ENCODE measurements around the gene DCAF11.

Gene DCAF11

DNA sequence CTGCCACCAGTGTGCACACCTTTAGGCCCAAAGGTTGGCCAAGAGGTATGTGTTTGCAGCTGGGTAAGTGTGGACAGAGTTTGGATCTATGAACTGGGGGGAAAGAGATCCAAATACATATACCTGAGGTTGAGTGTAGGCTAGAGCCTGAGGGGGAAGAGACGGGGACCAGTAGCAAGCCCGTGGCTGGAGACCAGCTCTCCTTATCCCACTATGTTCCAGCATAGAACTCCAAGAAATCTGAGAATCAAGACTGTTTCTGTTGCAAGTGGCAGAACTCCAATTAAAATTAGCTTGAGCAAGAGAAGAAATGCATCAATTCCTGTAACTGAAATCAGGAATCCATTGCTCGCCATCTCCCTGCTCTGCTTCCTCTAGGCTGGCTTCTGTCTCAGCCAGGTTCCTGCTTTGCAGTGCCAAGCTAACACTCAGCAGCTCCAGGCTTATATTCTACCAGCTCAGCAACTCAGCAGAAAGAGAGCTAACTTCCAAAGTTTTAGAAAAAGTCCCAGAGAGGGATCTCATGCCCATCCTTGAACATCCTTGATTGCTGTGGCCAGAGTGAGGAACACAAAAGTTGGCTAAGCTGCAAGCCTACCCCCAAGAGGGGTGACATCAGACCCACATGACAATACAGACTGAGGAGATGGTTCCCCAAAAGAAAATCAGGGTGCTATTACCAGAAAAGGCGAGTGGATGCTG is 21.9 kb upstream of the DCAF11 start:
- H3K4me3 ChIP-seq (ENCODE audit: low read depth, low read length): no peak overlapping the region
- DNase-seq (ENCODE audit: low read depth): no peak
- TF ChIP-seq, protein P1, sequence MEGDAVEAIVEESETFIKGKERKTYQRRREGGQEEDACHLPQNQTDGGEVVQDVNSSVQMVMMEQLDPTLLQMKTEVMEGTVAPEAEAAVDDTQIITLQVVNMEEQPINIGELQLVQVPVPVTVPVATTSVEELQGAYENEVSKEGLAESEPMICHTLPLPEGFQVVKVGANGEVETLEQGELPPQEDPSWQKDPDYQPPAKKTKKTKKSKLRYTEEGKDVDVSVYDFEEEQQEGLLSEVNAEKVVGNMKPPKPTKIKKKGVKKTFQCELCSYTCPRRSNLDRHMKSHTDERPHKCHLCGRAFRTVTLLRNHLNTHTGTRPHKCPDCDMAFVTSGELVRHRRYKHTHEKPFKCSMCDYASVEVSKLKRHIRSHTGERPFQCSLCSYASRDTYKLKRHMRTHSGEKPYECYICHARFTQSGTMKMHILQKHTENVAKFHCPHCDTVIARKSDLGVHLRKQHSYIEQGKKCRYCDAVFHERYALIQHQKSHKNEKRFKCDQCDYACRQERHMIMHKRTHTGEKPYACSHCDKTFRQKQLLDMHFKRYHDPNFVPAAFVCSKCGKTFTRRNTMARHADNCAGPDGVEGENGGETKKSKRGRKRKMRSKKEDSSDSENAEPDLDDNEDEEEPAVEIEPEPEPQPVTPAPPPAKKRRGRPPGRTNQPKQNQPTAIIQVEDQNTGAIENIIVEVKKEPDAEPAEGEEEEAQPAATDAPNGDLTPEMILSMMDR (IDR thresholded peaks at IDR 0.05; ENCODE audit: low read depth, low read length, missing control alignments): no peak

DNA sequence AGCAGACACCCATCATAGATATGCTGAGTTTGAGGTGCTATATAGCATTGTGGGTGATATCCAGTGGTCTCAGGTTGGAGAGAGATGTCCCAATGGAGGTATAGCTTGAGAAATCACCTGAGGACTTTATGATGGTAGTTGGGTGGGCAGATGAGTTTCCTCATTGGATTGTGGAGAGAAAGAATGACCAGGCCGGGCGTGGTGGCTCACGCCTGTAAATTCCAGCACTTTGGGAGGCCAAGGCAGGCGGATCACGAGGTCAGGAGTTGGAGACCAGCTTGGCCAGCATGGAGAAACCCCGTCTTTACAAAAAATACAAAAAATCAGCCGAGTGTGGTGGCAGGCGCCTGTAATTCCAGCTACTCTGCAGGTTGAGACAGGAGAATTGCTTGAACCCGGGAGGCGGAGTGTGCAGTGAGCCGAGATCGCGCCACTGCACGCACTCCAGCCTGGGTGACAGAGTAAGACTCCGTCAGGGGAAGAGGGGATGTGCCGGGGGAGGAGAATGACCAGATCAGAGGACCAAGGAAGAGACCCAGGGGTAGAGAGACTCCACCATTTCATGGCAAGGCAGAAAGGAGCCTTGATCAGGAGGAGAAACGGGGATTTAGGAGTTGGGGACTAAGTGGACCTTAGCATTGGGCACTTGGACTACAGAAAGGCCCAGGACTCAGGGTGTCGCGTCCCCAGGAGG is 21.2 kb upstream of the DCAF11 start:
- peak overlapping the region; percentile 96 for H3K4me3 ChIP-seq (ENCODE audit: low read depth, low read length)
- DNase-seq (ENCODE audit: low read depth): no peak
- TF ChIP-seq, protein P1 (IDR thresholded peaks at IDR 0.05; ENCODE audit: low read depth, low read length, missing control alignments): no peak

DNA sequence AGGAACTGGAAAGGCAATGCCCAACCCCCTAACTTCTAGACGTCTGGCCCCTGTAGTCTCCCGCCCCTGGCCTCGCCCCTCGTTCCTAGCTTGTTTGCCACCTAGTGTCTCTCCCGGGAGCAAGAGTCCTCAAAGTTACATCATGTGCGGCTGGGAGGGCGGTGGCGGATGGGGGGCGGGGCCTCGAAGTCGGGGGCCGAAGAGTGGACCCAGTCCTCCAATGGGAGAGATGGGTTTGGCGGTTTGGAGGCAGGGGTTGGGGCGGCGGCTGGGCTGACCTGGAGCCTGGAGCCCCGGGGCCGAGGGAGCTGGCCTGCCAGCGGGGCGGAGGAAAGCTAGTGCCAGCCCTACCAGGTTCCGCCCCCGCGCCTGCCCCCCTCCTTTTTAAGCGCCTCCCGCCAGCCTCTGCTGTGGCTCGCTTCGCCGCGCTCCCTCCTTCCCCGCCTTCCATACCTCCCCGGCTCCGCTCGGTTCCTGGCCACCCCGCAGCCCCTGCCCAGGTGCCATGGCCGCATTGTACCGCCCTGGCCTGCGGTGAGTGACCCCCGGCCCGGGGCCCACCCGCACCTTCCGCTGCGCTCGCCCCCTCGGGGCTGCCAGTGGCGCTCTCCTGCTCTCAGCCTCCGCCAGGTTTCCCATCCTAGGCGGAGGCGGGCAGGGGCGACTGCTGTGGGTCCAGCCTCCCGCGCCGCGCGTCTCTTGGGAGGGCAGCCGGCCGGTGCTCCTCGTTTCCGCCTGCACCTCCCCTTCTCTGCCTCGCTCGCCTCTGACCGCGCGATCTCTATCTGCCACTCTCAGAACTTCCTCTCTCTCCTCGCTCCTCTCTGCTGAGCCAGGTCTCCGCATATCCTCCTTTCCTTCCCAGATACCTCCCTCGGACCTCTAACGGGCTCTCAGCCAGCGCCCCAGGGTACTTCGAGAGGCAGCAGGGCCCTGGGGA is 20.4 kb upstream of the DCAF11 start, which contains the start of gene PCK2:
Gene PCK2, plus strand, starts transcription at position 411 of the 940 bp plus-strand sequence. Its CDS starts 95 bp downstream, at position 506.
- H3K4me3 ChIP-seq (ENCODE audit: low read depth, low read length): peak within 1 kb of the TSS; percentile 96
- peak; percentile 70 for DNase-seq (ENCODE audit: low read depth)
- TF ChIP-seq, protein P1 (IDR thresholded peaks at IDR 0.05; ENCODE audit: low read depth, low read length, missing control alignments): no peak

DNA sequence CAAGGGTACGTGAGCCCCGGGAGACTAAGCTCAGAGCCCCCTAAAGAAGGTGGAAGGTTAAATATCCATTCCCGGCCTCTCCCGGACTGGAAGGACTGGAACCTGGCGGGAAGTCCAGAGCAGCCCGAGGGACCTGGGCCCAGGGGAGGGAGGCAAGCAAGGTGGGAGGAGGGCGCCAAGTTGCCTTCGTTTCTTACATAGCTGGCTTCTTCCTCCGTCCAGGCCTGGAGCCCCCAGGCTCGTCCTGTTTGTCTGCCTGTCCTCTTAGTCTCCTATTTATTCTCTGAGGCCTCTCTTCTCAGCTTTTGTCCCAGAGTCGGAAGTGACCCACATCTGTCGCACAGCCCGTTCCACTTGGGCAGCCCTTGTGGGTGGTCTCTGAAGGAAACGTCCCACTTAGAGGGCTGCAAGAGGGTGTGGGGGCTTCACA is 19.7 kb upstream of the DCAF11 start:
- peak overlapping the region; percentile 96 for H3K4me3 ChIP-seq (ENCODE audit: low read depth, low read length)
- TF ChIP-seq, protein P1 (IDR thresholded peaks at IDR 0.05; ENCODE audit: low read depth, low read length, missing control alignments): no peak
- no peak for DNase-seq (ENCODE audit: low read depth)

DNA sequence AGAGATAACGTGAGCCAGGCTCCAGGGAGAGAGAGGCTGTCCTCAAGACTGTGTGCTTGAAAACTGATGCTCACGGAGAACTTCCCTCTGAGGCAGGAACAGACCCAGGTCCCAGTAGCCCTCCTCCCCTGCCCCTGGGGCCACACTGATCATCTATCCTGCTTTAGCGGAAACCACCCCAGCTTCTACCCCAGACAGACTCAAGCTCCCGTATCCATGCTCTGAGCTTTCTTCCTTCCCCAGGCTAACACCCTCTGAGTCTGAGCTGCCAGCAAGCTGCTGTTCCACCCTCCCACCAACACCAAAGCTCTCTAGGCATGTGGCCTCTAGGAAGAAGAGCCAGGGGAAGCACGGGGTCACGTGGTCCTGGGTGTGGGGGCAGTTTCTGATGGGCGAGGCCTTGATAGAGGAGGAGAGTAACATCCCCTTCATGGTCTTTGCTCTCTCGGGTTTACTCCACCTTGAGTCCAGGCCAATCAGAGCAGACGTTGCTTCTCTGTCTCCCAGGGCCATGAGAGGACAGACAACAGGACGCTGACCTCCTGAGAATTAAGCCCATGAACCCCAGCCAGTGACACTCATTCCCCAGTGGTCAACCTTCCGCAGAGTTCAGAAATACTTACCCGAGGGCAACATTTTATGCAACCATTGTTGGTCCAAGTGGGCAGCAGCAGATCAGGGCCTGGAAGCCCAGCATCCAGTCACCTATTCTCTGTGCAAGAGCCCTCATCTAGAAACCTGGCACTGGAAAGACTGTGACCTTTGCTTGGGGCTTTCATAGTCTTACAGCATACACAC is 19.1 kb upstream of the DCAF11 start:
- TF ChIP-seq, protein P1 (IDR thresholded peaks at IDR 0.05; ENCODE audit: low read depth, low read length, missing control alignments): no peak
- peak overlapping the region; percentile 96 for H3K4me3 ChIP-seq (ENCODE audit: low read depth, low read length)
- DNase-seq (ENCODE audit: low read depth): peak; percentile 93
